Stimulated activated CD4-positive, alpha-beta T cell treated with anti-CD3 and anti-CD28 coated beads, Interleukin-12 subunit alpha, Interleukin-12 subunit beta, amount 100 ng/mL, for 24 hours (primary cell): ENCODE measurements around the gene GPR37L1.
A peak's percentile ranks its signal among the peaks of the same experiment; 100 is the strongest.
"Not testable (repeated sequence)": the region's sequence is repeated elsewhere in the genome, so short reads cannot be mapped to it uniquely, and the experiment has no call there.

ENCODE experiments used
- DNase-seq, 2 experiments: peaks; one replicate each; pipeline ENCODE4 v3.0.0-alpha.2; 2020; ENCODE audit warnings: low read depth in 2 of 2

GPR37L1 gene

GRCh38 chr1:202133001-202133400, 10.3 kb downstream of the GPR37L1 start:
- DNase-seq = no peak

GRCh38 chr1:202133496-202133895, 10.8 kb downstream of the GPR37L1 start:
- DNase-seq = no peak

- no peak for DNase-seq
Observed at GRCh38 chr1:202133989-202134388, 11.3 kb downstream of the GPR37L1 start.

GRCh38 chr1:202134645-202135172, 12.0 kb downstream of the GPR37L1 start:
- no peak for DNase-seq

- no peak for DNase-seq
Observed at GRCh38 chr1:202135221-202135721, 12.6 kb downstream of the GPR37L1 start.

- DNase-seq = no peak
Observed at GRCh38 chr1:202140833-202141232, 18.1 kb downstream of the GPR37L1 start.

- not testable (repeated sequence) for DNase-seq
Observed at GRCh38 chr1:202141468-202141867, 18.8 kb downstream of the GPR37L1 start.

- DNase-seq = no peak
Observed at GRCh38 chr1:202143011-202143767, 20.5 kb downstream of the GPR37L1 start.

GRCh38 chr1:202143768-202144401, 21.2 kb downstream of the GPR37L1 start:
- DNase-seq = no peak

- DNase-seq = peak in 1 of 2 experiments; percentile 57
Observed at GRCh38 chr1:202144402-202145067, 21.8 kb downstream of the GPR37L1 start, which contains the start of gene ARL8A. TSS of gene ARL8A (minus strand) at chr1:202144737. CDS start at chr1:202144572, 165 bp downstream.

- no peak for DNase-seq
Observed at GRCh38 chr1:202145068-202145743, 22.5 kb downstream of the GPR37L1 start.

- DNase-seq = not testable (repeated sequence)
Observed at GRCh38 chr1:202145744-202146140, 23.0 kb downstream of the GPR37L1 start.

GRCh38 chr1:202146279-202146678, 23.6 kb downstream of the GPR37L1 start:
- no peak for DNase-seq

GRCh38 chr1:202146993-202147392, 24.3 kb downstream of the GPR37L1 start:
- no peak for DNase-seq

GRCh38 chr1:202148391-202148790, 25.7 kb downstream of the GPR37L1 start:
- DNase-seq = no peak

- DNase-seq = no peak
Observed at GRCh38 chr1:202149566-202149965, 26.8 kb downstream of the GPR37L1 start.

GRCh38 chr1:202150187-202150586, 27.5 kb downstream of the GPR37L1 start:
- DNase-seq = no peak

GRCh38 chr1:202150602-202151001, 27.9 kb downstream of the GPR37L1 start:
- DNase-seq = no peak

- DNase-seq = no peak
Observed at GRCh38 chr1:202151045-202151444, 28.3 kb downstream of the GPR37L1 start.

GRCh38 chr1:202152399-202152798, 29.7 kb downstream of the GPR37L1 start:
- no peak for DNase-seq

GRCh38 chr1:202153284-202153683, 30.6 kb downstream of the GPR37L1 start:
- no peak for DNase-seq
